GDM1 (cell line): ENCODE data around the gene SPDYE3.
"Not testable (repeated sequence)": the region's sequence is repeated elsewhere in the genome, so short reads cannot be mapped to it uniquely, and the experiment has no call there.

Experiments
- DNase-seq: peaks from one replicate; lab custom pipeline; 2025; lab: John Stamatoyannopoulos, UW

Gene SPDYE3

DNA sequence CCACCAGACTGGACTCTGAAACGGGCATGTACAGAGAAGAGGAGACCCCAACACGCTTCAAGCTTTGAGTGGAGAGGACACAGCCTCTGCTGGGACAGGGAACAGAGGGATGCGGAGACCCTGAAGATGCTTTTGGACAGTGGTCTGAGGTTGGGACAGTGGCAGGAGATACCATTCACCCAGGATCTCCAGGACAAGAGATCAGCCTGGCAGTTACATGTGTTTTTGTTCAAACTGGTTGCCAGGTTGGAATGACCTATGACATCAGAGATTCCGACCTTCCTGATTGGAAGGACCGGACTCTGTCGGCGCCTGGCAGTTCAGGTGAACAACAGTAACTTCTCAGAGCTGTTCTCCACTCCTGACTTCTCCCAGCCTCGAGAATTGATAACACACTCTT lies at the start of gene SPDYE3:
SPDYE3 (plus strand) TSS at position 301 of the 400 bp plus-strand sequence. CDS start 184 bp downstream, outside the sequence.
- DNase-seq, result not testable (repeated sequence)

DNA sequence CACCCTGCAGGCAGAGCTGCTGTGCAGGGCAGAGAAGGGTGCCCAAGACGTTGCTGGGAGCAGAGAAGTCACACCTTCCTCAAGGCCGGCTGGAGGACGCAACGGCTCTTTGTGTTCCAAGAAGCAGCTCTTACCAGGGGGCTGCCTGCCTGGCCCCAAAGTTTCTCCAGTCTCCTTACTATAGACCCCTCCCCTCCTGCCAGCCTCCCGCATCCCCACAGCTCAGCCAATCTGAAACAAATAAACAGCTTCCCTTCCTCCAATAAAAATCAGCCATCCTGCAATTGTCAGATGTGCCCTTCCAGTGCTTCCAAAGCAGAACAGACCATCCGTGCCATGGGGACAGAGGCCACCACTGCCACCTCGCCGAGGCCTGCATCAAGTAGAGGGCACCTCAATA lies 47.5 kb upstream of the SPDYE3 start:
- DNase-seq, result not testable (repeated sequence)

DNA sequence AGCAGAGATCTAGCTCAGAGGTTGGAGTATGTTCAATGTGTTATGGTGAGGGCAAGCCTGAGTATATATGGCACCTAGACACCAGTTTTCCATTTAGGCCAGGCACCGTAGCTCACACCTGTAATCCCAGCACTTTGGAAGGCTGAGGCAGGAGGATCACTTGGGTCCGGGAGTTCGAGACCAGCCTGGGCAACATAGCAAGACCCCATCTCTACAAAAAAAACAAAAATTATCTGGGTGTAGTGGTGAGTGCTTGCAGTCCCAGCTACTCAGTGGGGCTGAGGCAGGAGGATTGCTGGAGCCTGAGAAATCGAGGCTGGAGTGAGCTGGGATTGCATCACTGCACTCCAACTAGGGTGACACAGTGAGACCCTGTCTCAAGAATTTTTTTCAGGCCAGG lies 44.6 kb upstream of the SPDYE3 start:
- DNase-seq, result not testable (repeated sequence)

DNA sequence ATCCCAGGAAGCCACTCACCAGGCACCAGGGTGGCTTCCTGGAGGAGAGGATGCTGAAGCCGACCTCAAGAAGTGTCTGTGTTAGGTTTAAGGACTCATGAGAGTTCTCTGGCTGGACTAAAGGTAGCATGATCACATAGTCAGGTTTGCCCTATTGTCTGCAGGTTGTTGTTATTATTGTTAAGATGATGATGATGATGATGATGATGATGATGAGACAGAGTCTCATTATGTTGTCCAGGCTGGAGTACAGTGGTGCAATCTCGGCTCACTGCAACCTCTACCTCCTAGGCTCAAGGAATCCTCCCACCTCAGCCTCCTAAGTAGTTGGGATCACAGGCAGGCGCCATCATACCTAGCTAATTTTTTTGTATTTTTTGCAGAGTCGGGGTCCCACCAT lies 43.3 kb upstream of the SPDYE3 start:
- DNase-seq, result not testable (repeated sequence)

GRCh38 chr7:100264669-100265165 lies 42.8 kb upstream of the SPDYE3 start:
- not testable (repeated sequence) for DNase-seq

DNA sequence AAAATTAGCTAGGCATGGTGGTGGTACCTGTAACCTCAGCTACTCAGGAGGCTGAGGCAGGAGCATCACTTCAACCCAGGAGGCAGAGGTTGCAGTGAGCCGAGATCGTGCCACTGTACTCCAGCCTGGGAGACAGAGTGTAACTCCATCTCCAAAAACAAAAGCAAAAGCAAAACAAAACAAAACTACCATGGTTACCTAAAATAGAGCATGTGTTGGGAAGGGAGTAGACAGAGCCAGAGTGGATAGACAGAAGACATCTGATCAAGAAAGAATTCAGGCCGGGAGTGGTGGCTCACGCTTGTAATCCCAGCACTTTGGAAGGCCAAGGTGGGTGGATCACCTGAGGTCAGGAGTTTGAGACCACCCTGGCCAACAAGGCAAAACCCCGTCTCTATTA lies 41.7 kb upstream of the SPDYE3 start:
- not testable (repeated sequence) for DNase-seq

GRCh38 chr7:100266576-100267354 lies 40.7 kb upstream of the SPDYE3 start:
- no peak for DNase-seq

GRCh38 chr7:100267648-100268047 lies 39.9 kb upstream of the SPDYE3 start:
- DNase-seq, result no peak

- DNase-seq, result not testable (repeated sequence)
Measured at GRCh38 chr7:100268882-100269281, 38.6 kb upstream of the SPDYE3 start.

GRCh38 chr7:100269306-100270045 lies 38.0 kb upstream of the SPDYE3 start:
- not testable (repeated sequence) for DNase-seq

- not testable (repeated sequence) for DNase-seq
Measured at GRCh38 chr7:100270046-100270918, 37.2 kb upstream of the SPDYE3 start.

DNA sequence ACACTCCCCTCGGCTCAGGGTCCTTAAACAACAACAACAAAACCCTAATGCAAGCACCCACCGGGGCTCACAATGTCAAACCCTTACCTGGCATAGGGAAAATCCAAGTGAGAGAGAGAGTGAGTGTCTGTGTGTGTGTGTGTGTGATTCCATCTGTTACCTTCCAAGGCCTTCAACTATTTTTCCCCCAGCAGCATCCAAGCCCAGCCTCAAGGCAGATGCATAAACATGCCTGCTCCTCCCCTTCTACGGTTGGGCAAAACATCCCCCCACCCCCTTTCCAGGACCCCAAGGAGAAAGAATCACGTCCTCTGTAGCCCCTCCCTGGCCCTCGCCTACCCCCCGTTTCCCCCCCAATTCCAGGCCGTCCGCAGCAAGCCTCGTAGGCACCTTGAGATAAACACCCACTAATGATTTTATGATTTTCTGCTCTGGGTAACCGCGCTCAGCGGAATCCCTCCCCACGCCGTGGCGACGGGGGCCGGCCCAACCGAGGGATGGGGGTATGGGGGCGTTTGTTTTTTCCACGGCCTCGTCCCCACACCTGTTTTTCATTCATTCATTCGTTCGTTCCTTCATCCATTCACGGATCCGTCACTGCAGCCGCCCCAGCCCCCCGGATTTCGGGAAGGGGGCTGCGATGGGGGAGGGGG lies 36.4 kb upstream of the SPDYE3 start:
- DNase-seq, result not testable (repeated sequence)

- DNase-seq, result peak; percentile 88
Measured at GRCh38 chr7:100271716-100272537, 35.6 kb upstream of the SPDYE3 start.

- DNase-seq, result not testable (repeated sequence)
Measured at GRCh38 chr7:100272538-100272902, 35.0 kb upstream of the SPDYE3 start.

DNA sequence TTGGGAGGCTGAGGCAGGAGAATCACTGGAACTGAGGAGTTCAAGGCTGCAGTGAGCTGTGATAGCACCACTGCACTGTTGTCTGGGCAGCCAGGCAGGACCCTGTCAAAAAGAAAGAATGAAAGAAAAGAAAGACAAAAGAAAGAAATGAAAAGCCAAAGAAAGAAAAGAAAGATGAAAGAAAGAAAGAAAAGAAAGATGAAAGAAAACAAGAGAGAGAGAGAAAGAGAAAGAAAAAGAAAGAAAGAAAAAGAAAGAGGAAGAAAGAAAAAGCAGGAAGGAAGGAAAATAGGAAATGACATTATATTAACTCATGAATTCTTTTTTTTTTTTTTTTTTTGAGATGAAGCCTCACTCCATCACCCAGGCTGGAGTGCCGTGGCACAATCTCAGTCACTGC lies 32.4 kb upstream of the SPDYE3 start:
- DNase-seq, result no peak

DNA sequence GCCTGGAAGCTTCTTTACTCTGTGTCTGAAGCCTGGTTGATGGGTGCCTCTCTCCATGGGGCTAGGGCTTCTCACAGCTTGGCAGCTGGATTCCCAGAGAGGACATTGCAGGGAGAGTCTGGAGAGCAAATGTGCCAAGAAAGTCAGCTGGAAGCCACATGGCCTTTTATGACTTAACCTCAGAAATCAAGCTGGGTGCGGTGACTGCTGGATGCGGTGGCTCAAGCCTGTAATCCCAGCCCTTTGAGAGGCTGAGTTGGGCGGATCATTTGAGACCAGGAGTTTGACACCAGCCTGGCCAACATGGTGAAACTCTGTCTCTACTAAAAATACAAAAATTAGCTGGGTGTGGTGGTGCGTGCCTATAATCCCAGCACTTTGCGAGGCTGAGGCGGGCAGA lies 31.4 kb upstream of the SPDYE3 start:
- not testable (repeated sequence) for DNase-seq

- not testable (repeated sequence) for DNase-seq
Measured at GRCh38 chr7:100282069-100282608, 25.4 kb upstream of the SPDYE3 start.

- not testable (repeated sequence) for DNase-seq
Measured at GRCh38 chr7:100283147-100283546, 24.4 kb upstream of the SPDYE3 start.

DNA sequence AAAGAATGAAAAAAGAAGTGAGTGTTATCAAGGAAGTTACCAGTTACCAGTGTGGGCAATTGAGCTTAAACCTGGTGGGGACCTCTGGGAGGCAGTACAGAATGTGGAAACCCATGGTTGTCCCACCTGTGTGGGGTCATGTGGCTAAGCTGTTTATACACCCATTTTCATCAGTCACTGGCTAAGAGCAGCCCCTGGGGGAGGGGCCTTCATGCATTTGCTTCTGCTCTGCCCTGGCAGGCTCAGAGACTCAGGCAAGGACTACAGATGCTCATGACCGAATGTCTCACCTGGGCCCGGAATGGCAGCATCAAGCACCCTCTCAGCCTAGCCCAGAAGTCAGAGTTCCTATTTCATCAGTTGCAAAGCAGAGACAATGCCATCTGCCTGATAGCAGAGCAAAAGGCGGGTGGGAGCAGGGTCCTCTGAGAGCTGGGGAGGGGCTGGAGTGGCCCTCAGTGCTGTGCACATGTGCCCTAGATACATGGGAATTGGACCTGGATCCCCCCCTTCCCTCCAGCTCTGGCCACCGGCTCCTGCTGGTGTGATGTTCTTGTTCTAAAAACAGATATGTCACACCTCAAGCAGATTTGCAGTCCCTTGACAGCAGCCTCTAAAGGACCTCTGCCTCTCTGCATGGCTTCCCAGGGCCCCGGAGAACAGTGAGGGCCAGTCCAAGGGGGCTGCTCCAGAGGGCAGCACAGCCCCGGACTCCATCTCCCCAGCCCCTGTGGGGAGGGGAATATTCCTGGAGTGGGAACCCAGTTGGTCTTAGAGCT lies 20.1 kb upstream of the SPDYE3 start:
- not testable (repeated sequence) for DNase-seq
